Osteoblast (primary cell): ENCODE results near the gene ZDHHC14. TPM values are rescaled to one million over a fixed set of nuclear protein-coding genes. Genes with fewer than 3 reads are reported as not detected.
A peak's percentile ranks its signal among the peaks of the same experiment; 100 is the strongest.
"Not testable (repeated sequence)": the region's sequence is repeated elsewhere in the genome, so short reads cannot be mapped to it uniquely, and the experiment has no call there.

Source experiments
- DNase-seq: peaks from one replicate; pipeline ENCODE4 v3.0.0; 2011; ENCODE audit warnings: low spot score, mixed read lengths; ENCODE audit not compliant: insufficient read length; ENCODE audit errors: missing footprints
- H2AFZ ChIP-seq: 2 replicates; pipeline ENCODE4 v1.6.0; 2011; ENCODE audit warnings: mild to moderate bottlenecking, low read length
- H3K27ac ChIP-seq: 2 replicates; pipeline ENCODE4 v1.5.1; 2011; ENCODE audit warnings: mild to moderate bottlenecking, low read depth, low read length, moderate library complexity
- H3K27me3 ChIP-seq: 2 replicates; pipeline ENCODE4 v1.6.0; 2012; ENCODE audit warnings: mild to moderate bottlenecking, control low read depth, inconsistent platforms, low read length, moderate library complexity; ENCODE audit not compliant: insufficient read depth
- H3K36me3 ChIP-seq: 2 replicates; pipeline ENCODE4 v1.5.1; 2011; ENCODE audit warnings: mild to moderate bottlenecking, low read length, control low read depth, moderate library complexity; ENCODE audit not compliant: insufficient read depth
- H3K4me1 ChIP-seq: 2 replicates; pipeline ENCODE4 v1.5.1; 2011; ENCODE audit warnings: mild to moderate bottlenecking, low read length, control low read depth, moderate library complexity; ENCODE audit not compliant: insufficient read depth
- H3K4me2 ChIP-seq: 2 replicates; pipeline ENCODE4 v1.6.0; 2011; ENCODE audit warnings: mild to moderate bottlenecking, low read length; ENCODE audit not compliant: insufficient read depth
- H3K4me3 ChIP-seq: fragments of 200-600 bp; sonication (generic); 3 replicates; pipeline ENCODE4 v1.5.1; 2012; ENCODE audit warnings: mild to moderate bottlenecking, low read length, inconsistent platforms; ENCODE audit not compliant: insufficient read depth
- H3K79me2 ChIP-seq: 2 replicates; pipeline ENCODE4 v1.6.0; 2012; ENCODE audit warnings: mild to moderate bottlenecking, low read length, control low read depth, inconsistent platforms; ENCODE audit not compliant: insufficient read depth
- H3K9me3 ChIP-seq: 2 replicates; pipeline ENCODE4 v1.5.1; 2011; ENCODE audit warnings: low read depth, low read length, control low read depth
- H4K20me1 ChIP-seq: 2 replicates; pipeline ENCODE4 v1.6.0; 2012; ENCODE audit warnings: mild to moderate bottlenecking, low read length, control low read depth; ENCODE audit not compliant: insufficient read depth
- CTCF ChIP-seq: IDR thresholded peaks from 2 replicates; pipeline ENCODE4 v1.5.1; 2011; ENCODE audit warnings: mild to moderate bottlenecking, low read depth, low read length, moderate library complexity; ENCODE audit errors: extremely low read depth
- total RNA-seq: library from RNA; depleted of rRNA; stranded (reverse); fragments of >200 nt; gene quantifications from 2 replicates; pipeline ENCODE4 v1.2.3, GENCODE V29; 2012

The ZDHHC14 gene
- total RNA-seq, 1 donor: 1.4 TPM

- TF ChIP-seq CTCF: no peak
- Histone ChIP-seq H4K20me1 (peaks cover 2% of the 10 kb centered on the region), H3K4me3 (no peak overlapping the region), H3K79me2 (no peaks in the 10 kb centered on the region), H3K36me3 (no peaks in the 10 kb centered on the region), H3K4me2 (no peak overlapping the region), H3K27ac (no peak overlapping the region), H3K9me3 (no peaks in the 10 kb centered on the region), H3K4me1 (no peaks in the 10 kb centered on the region), H3K27me3 (no peaks in the 10 kb centered on the region), H2AFZ (no peak overlapping the region)
- no peak for DNase-seq
These were observed 82.2 kb downstream of the ZDHHC14 start for GRCh38 chr6:157462956-157463742.

DNA sequence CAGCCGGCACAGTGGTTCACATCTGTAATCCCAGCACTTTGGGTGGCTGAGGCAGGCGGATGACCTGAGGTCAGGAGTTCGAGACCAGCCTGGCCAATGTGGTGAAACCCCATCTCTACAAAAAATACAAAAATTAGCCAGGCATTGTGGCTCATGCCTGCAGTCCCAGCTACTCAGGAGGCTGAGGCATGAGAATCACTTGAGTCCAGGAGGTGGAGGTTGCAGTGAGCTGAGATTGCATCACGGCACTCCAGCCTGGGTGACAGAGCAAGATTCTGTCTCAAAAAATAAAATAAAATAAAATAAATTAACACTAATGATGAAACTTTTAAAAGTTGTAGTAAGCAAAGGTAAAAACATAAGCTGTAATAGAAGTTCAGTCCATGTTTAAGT lies 82.7 kb downstream of the ZDHHC14 start:
- not testable (repeated sequence) for H3K36me3 ChIP-seq, H3K9me3 ChIP-seq, H3K27ac ChIP-seq, H3K79me2 ChIP-seq, DNase-seq, H3K4me2 ChIP-seq, H4K20me1 ChIP-seq, H2AFZ ChIP-seq, H3K27me3 ChIP-seq, H3K4me3 ChIP-seq, H3K4me1 ChIP-seq

GRCh38 chr6:157464653-157465535 lies 83.9 kb downstream of the ZDHHC14 start:
- no peaks in the 10 kb centered on the region for H3K27me3 ChIP-seq
- H3K4me2 ChIP-seq: peak overlapping the region; percentile 69
- H2AFZ ChIP-seq: peak overlapping the region; percentile 72
- no peaks in the 10 kb centered on the region for H4K20me1 ChIP-seq
- no peaks in the 10 kb centered on the region for H3K9me3 ChIP-seq
- TF ChIP-seq CTCF: no peak
- H3K4me3 ChIP-seq: peak overlapping the region; percentile 46
- H3K27ac ChIP-seq: no peak overlapping the region
- H3K36me3 ChIP-seq: no peaks in the 10 kb centered on the region
- peak; percentile 63 for DNase-seq
- H3K4me1 ChIP-seq: no peaks in the 10 kb centered on the region
- no peaks in the 10 kb centered on the region for H3K79me2 ChIP-seq

DNA sequence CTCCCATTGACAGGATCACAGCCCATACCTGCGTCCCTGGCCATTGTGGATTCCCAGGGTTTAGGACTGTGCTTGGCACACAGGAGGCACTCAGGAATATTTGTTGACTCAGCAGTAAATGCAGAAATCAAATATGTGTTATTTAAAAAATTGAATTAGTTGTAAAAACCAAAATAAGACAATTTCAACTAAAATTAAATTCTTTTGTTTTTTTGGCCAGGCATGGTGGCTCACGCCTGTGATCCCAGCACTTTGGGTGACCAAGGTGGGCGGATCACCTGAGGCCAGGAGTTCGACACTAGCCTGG lies 85.3 kb downstream of the ZDHHC14 start:
- Histone ChIP-seq H3K4me1 (no peaks in the 10 kb centered on the region), H3K27ac (no peak overlapping the region), H2AFZ (no peak overlapping the region), H3K27me3 (no peaks in the 10 kb centered on the region), H3K9me3 (no peaks in the 10 kb centered on the region), H3K4me2 (no peak overlapping the region), H4K20me1 (no peaks in the 10 kb centered on the region), H3K4me3 (no peak overlapping the region), H3K79me2 (no peaks in the 10 kb centered on the region), H3K36me3 (no peaks in the 10 kb centered on the region)
- no peak for DNase-seq
- no peak for TF ChIP-seq CTCF

GRCh38 chr6:157467339-157467738 lies 86.3 kb downstream of the ZDHHC14 start:
- H3K79me2 ChIP-seq, H4K20me1 ChIP-seq, H3K4me3 ChIP-seq, DNase-seq, H3K36me3 ChIP-seq, H3K4me1 ChIP-seq, H3K4me2 ChIP-seq, H3K27ac ChIP-seq, H3K9me3 ChIP-seq, H3K27me3 ChIP-seq, H2AFZ ChIP-seq: not testable (repeated sequence)
